Transverse colon (tissue), 4 donors: ENCODE data around the gene CDK2. TPM values are rescaled to one million over a fixed set of nuclear protein-coding genes. Genes with fewer than 3 reads are reported as not detected.

Source experiments
- DNase-seq: peaks from one replicate; pipeline ENCODE4 v3.0.0-alpha.2; 2019
- H3K27ac ChIP-seq, 4 donors: fragments of 200-600 bp; sonication (generic); 2 replicates each; pipeline ENCODE4 v1.5.1; 2016 to 2018; ENCODE audit warnings: inconsistent platforms in 4 of 4
- H3K27me3 ChIP-seq: fragments of 200-600 bp; sonication (generic); 2 replicates; pipeline ENCODE4 v1.5.1; 2017; ENCODE audit warnings: inconsistent platforms
- H3K36me3 ChIP-seq, 4 donors: fragments of 200-600 bp; sonication (generic); 2 replicates each; pipeline ENCODE4 v1.5.1; 2017 to 2019; ENCODE audit warnings: inconsistent platforms in 4 of 4
- H3K4me1 ChIP-seq, 4 donors: fragments of 200-600 bp; sonication (generic); 2 replicates each; pipeline ENCODE4 v1.5.1; 2017 to 2020; ENCODE audit warnings: inconsistent platforms in 4 of 4
- H3K4me3 ChIP-seq, 4 donors: fragments of 200-600 bp; sonication (generic); 1 replicate in 1 of 4; 2 replicates in 3 of 4; pipeline versions ENCODE4 v1.5.1 to v1.6.1; 2017 to 2019; ENCODE audit warnings: inconsistent platforms in 4 of 4
- H3K9me3 ChIP-seq, 2 donors: fragments of 200-600 bp; sonication (generic); 2 replicates each; pipeline ENCODE4 v1.5.1; 2017 to 2019; ENCODE audit warnings: inconsistent platforms in 2 of 2
- EP300 ChIP-seq: sonication (generic); formaldehyde crosslinking; IDR thresholded peaks from one replicate; pipeline ENCODE4 v1.6.1; 2017; ENCODE audit warnings: antibody characterized with exemption, low read depth
- POLR2A ChIP-seq: fragments of 450-650 bp; IDR thresholded peaks from one replicate; pipeline ENCODE4 v1.6.1; 2016; ENCODE audit warnings: antibody characterized with exemption, mild to moderate bottlenecking, moderate library complexity
- POLR2AphosphoS5 ChIP-seq, 3 donors: sonication (generic); formaldehyde crosslinking; IDR thresholded peaks; one replicate each; pipeline ENCODE4 v1.6.1; 2016; ENCODE audit warnings: antibody characterized with exemption in 3 of 3
- WGBS, 2 donors: methylation state at CpG; one replicate each; pipeline ENCODE4 v1.1.5; 2018; ENCODE audit warnings: low coverage in 1 of 2; 5-methylcytosine and 5-hydroxymethylcytosine counted together
- in situ Hi-C, 4 donors: fragments of 200-750 bp; cut with MboI; loops; one replicate each; pipeline versions ENCODE4 v1.15.0 to v1.15.1; 2017; ENCODE audit warnings: low sequenced_read_pairs in 3 of 4, low pct_ligation_motif_present in 1 of 4, low pct_unique_long_range_greater_than_20kb in 1 of 4
- intact Hi-C: fragments of 100-400 bp; cut with DNase I; formaldehyde crosslinking; loops from one replicate; pipeline ENCODE4 v1.15.1; 2023; ENCODE audit warnings: low total_unique reads
- total RNA-seq, 4 donors: library from RNA; depleted of rRNA; stranded (reverse); fragments of >200 nt; gene quantifications; one replicate each; pipeline ENCODE4 v1.1.0, GENCODE V29; 2016
- TF ChIP-seq, protein P1 (sequence below), 5 experiments: fragments of 200-600 bp in 3 of 5; fragments of 450-650 bp in 2 of 5; sonication (generic) in 3 of 5; IDR thresholded peaks; 1 replicate in 2 of 5; 2 replicates in 3 of 5; pipeline ENCODE4 v1.5.1; 2016 to 2017; ENCODE audit warnings: antibody characterized with exemption in 5 of 5, inconsistent platforms in 3 of 5, mild to moderate bottlenecking in 2 of 5, moderate library complexity in 1 of 5

CDK2 gene
- total RNA-seq, 4 donors from 2014 or later: 6.7 to 22.3 (median 11.1) TPM

DNA sequence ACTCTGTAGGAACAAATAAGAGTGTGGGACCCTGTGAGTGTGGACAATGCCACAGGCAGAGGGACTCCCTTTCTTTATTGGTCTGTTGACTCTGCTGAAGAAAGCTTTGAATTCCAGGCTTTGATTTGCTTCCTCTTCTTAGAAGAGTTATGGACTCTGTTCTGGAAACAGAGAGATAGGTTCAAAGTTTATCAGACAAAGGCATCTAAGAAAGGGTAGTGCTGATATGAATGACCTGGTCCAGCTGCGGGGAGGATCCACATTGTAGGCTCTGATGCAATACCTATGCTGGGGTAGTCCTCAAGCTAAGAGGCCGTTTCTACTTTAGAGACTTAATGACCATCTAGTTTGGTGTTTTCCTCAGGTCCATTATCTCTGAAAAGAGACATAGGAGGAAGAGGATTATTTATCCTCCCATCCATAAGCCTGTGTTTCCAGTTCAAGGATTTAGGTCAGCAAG is 43.5 kb downstream of the CDK2 start:
- no peaks in the 10 kb centered on the region for H3K27me3 ChIP-seq
- intact Hi-C loops (no loop called here), in situ Hi-C loops (no loop called here)
- no peak overlapping the region for H3K4me3 ChIP-seq
- TF ChIP-seq POLR2A: no peak
- peak in 1 of 3 donors; percentile 40 for TF ChIP-seq POLR2AphosphoS5 (IDR thresholded peaks at IDR 0.05)
- peaks cover 0 to 35% (median 26%) of the 10 kb centered on the region in 4 donors for H3K4me1 ChIP-seq
- 25 to 44% methylated on average over 2 of the region's 2 CpGs for WGBS, 2 donors
- peak overlapping the region in 2 of 4 donors; percentile 7 to 18 for H3K27ac ChIP-seq
- no peak for DNase-seq
- H3K9me3 ChIP-seq: no peaks in the 10 kb centered on the region
- no peaks in the 10 kb centered on the region for H3K36me3 ChIP-seq

DNA sequence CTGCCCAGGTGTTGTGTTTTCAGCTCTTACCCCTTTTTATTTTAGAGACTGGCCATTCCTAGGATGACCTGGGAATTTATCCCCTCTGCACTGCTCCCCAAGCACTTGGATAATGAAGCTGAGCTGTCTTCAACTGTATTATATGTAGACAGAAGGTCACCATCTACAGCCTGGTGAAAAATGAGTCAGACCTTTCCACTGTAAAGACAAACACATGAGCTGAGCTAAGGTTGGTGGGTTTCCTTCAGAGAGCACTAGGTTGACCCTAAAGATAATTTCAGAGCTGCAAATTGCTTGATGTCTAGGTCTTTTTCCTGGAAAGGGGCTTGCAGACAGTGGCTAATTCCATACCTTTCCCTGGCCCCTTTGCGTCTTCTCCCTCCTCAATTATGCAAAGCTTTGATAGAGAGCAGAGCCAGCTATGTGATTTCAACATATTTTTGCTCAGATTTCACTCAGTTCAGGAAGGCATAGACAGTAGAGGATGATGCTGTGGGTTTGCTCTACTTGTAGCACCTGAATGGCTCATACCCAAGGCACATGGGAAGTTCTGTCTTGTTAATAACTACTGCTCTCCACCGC is 45.0 kb downstream of the CDK2 start:
- H3K27me3 ChIP-seq: no peaks in the 10 kb centered on the region
- H3K9me3 ChIP-seq: no peaks in the 10 kb centered on the region
- no peak overlapping the region for H3K4me3 ChIP-seq
- peaks cover 0 to 37% (median 28%) of the 10 kb centered on the region in 4 donors for H3K4me1 ChIP-seq
- no peak overlapping the region for H3K27ac ChIP-seq
- no peaks in the 10 kb centered on the region for H3K36me3 ChIP-seq
- in situ Hi-C loops (no loop called here), intact Hi-C loops (no loop called here)
- 100% methylated on average over 2 of the region's 2 CpGs for WGBS, 2 donors
- TF ChIP-seq EP300 (no peak), POLR2A (no peak), POLR2AphosphoS5 (IDR thresholded peaks at IDR 0.05) (no peak)
- TF ChIP-seq, protein P1, sequence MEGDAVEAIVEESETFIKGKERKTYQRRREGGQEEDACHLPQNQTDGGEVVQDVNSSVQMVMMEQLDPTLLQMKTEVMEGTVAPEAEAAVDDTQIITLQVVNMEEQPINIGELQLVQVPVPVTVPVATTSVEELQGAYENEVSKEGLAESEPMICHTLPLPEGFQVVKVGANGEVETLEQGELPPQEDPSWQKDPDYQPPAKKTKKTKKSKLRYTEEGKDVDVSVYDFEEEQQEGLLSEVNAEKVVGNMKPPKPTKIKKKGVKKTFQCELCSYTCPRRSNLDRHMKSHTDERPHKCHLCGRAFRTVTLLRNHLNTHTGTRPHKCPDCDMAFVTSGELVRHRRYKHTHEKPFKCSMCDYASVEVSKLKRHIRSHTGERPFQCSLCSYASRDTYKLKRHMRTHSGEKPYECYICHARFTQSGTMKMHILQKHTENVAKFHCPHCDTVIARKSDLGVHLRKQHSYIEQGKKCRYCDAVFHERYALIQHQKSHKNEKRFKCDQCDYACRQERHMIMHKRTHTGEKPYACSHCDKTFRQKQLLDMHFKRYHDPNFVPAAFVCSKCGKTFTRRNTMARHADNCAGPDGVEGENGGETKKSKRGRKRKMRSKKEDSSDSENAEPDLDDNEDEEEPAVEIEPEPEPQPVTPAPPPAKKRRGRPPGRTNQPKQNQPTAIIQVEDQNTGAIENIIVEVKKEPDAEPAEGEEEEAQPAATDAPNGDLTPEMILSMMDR (IDR thresholded peaks at IDR 0.05): no peak
- no peak for DNase-seq

DNA sequence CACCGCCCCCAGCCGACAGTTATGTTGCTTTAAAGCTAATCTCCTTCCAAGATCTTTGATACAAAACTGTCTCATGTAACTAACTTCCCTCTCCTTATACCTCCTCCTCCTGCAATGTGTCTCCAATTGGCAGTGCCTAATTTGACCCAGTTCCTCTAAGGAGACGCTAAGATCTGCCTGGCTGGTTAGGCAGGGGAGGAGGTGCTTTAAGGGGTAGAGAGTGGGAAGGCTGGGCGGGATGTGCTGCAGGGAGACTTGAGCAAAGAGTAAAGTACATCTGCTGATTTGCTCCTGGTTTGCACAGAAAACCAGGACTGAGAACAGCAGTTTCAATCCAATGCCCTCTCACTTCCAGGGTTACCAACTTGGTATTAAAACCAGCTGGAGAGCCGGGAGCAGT is 46.9 kb downstream of the CDK2 start:
- H3K27ac ChIP-seq: no peak overlapping the region
- WGBS, 2 donors: 76% methylated on average over 5 of the region's 5 CpGs; no CpG with 5 or more reads in 1 of the 2 donors
- DNase-seq: no peak

DNA sequence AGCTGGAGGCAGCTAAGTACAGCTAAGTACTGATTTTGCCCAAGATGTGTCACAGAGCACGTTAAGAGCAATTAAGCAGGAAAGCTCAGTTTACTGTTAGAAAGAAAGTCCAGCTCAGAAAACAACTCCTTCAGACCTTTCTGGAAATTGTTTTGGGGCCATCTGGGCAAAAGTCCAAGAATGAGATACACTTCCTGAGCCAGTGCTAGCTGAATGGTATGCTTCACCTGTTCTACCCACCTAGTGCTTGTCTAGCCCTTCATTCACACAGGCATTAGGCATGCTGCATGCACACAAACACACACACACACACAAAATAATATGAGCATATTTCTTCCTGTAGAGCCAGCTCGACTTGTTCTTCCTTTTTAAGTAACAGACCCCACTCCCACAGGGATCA is 47.6 kb downstream of the CDK2 start:
- Histone ChIP-seq H3K27me3 (no peaks in the 10 kb centered on the region), H3K4me1 (peaks cover 0 to 23% (median 20%) of the 10 kb centered on the region in 4 donors), H3K4me3 (no peak overlapping the region), H3K36me3 (no peaks in the 10 kb centered on the region), H3K27ac (no peak overlapping the region), H3K9me3 (no peaks in the 10 kb centered on the region)
- TF ChIP-seq POLR2AphosphoS5 (IDR thresholded peaks at IDR 0.05): no peak
- TF ChIP-seq POLR2A: no peak
- TF ChIP-seq EP300: no peak
- TF ChIP-seq, protein P1 (IDR thresholded peaks at IDR 0.05): no peak
- no peak for DNase-seq
- intact Hi-C loops (no loop called here), in situ Hi-C loops (no loop called here)
- WGBS, 2 donors: 25 to 40% methylated on average over 2 of the region's 2 CpGs

More for the DNA sequence above, 46.9 kb downstream of the CDK2 start:
- peaks cover 0 to 25% (median 20%) of the 10 kb centered on the region in 4 donors for H3K4me1 ChIP-seq
- TF ChIP-seq POLR2A (no peak), POLR2AphosphoS5 (IDR thresholded peaks at IDR 0.05) (no peak), EP300 (no peak)
- TF ChIP-seq, protein P1 (IDR thresholded peaks at IDR 0.05): no peak
- intact Hi-C loops: no loop called here
- no peaks in the 10 kb centered on the region for H3K27me3 ChIP-seq
- no peaks in the 10 kb centered on the region for H3K36me3 ChIP-seq
- no peaks in the 10 kb centered on the region for H3K9me3 ChIP-seq
- in situ Hi-C loops: no loop called here
- H3K4me3 ChIP-seq: no peak overlapping the region
